IPS-11a (cell line): Measurements from ENCODE around the gene TEX35.

Experiments
- H3K4me3 ChIP-seq: one replicate; pipeline ENCODE4 v1.5.1; 2013; ENCODE audit warnings: low read depth, low read length, control low read depth

TEX35 gene

DNA sequence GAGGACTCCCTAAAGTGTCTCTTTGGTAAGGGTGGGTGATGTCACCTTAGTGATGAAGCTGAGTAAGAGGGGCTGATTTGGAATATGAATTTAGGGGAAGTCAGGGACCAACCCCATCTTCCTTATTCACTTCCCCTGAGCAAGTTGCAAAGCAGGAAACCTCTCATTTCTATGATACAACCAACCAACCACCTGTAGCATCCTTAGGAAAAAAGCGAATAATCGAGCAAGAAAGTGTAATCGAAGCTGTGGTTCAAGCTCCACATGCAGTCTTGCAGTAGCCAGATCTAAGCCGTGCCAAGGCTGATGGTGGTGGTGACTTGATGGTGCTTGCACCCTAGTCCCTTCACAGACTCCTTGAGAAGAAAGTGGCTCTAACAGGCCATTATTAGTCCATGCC, 3.2 kb downstream of the TEX35 start:
- no peak overlapping the region for H3K4me3 ChIP-seq

DNA sequence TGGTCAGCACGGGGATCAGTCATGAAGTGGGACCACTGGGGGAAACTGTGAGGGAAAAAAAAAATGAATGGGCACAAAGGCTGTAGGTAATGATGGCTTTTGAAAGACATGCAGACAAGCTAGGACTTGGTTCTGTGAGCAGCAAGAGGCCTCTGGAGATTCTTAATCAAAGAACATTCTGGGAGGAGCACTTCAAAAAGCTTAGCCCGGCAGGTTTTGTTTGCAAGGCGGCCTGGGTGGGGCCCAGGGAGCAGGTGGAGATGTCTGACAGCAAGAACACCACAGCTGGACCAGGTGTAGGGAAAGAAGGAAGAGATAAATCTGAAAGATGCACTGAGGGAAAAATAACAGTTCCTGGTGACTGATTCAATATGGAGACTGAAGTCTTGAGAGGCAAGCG, 6.0 kb downstream of the TEX35 start:
- H3K4me3 ChIP-seq, result no peak overlapping the region

DNA sequence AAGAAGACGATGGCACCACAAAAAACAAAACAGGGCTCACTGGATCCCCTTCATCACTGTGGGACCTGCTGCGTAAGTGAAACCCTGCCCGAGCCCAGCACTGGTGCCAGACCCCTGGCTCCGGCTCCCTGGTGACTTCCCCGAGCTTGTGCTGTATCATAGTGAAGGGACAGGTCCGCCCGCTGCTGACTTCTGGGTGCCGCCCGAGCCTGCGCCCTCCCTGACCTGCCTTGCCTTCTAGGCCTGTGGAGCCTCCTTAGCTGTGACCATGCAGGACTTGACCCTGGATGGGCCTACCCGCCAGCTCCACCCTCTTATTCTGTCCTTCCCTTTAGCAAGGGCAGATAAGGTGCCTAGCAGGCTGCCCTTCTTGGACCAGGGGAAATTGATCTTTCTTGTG, 7.9 kb downstream of the TEX35 start:
- no peak overlapping the region for H3K4me3 ChIP-seq

DNA sequence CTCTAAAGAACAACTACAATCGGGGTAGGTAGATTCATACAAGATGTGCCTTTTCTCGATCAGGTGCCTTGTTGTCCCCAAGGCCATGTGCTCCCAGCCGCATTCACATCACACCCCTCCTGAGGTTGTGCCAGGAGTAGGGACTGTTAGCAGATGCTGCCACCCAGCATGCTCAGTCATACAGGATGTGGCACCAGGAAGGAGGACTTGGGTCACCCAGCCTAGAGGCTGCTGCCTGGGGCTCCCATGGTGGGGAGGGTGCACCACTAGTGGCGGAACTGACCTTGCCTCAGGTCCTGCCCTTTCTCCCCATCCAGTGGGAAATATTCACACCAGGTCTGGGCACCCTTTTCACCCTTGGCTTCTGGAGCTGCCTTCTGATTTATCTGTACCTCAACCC, 8.3 kb downstream of the TEX35 start:
- no peak overlapping the region for H3K4me3 ChIP-seq

DNA sequence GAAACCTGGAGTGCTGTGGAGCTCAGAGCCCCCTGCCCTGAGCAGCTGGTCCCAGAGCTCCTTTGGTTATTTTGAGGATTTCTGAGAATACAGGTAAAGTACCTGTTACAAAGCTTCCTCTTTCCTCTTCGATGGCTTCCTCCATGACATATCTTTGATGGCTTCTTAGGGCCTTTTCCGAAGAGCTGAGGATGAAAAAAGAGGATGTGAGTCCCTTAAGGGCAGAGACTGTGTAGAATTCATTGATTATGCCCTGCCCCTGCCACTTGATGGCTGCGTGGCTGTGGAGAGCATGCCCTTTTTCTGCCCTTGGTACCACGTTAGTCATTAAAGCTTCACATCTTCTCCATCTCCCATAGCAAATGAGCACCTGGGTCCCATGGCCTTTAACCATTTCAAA, 14.2 kb downstream of the TEX35 start:
- H3K4me3 ChIP-seq, result no peak overlapping the region

DNA sequence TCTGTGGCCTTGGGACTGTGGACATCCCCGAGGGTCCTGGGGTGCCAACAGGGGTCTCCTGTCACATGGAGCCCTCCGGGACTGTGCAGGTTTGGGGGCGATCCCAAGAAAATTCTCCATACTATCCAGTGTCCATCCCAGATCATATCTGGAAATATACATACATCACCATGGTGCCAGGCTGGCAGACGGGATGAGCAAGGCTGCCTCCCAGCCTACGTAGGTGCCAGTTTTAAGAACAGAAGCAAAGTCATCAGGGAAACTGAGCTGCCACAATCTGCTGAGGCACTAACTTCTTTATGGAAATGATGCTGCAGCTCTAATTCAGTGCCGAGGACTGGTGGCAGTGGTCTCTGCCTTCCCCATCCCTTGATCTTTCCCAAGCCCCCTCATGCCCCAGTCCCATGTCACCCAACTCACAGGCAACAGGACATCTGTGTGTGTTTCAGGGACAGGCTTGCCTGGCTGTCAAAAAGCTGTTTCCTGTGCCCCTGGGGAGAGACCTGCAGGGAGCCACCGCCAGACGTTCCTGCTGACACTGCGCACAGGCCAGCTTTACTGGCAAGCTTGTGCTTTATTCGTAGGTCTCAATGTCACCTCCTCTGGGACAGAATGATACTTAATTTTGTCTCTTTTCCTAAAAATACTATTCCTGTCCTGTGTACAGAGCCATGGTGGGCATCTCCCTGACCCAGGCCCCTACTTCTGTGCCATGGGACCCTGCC, 15.5 kb downstream of the TEX35 start:
- no peak overlapping the region for H3K4me3 ChIP-seq

DNA sequence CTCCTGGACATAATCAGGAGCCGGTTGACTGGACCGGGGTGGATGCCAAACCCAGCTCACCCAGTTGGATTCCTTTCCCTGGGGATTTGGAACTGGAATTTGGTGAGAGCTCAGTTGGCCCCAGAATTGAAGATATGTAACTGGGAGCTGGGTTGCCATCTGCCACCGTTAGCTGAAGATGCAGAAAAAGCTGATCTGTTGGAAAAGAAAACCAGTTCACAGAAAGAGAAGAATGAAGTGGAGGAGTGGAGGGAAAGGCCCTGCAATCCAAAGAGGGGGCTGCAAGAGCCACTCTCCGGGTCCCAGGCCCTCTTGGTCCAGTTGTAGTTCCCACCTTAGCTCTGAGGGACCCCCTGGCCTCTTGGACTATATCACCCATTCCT, 16.0 kb downstream of the TEX35 start:
- H3K4me3 ChIP-seq, result no peak overlapping the region

DNA sequence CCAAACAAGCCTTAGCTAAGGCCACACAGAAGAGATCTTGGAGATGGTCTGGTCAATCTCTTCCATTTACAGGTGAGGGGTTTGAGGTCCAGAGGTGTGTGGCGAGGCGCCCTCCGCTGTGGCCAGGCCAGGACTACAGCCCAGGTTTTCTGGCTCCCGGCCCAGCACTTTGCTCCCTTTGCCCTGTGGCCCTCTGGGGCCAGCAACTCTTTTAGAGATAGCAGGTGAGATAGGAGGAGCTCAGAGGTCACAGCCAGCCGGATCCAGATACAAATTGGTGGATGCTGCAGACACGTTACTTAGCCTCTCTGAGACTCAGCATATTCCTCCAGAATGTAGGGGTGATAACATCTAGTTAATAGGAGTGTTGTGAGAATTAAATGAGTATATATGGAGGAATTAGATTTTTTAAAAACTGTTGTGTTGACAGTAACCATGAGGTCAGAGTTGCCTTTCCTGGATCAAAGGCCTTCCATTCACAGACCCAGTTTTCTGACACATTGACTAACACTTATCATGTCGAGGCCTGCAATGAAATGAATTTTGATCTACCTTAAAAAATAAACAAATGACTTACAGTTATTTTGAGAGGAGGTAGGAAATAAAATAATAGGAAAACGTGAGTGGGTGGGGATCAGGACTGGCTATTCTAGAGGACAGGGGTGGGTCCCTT, 16.6 kb downstream of the TEX35 start:
- H3K4me3 ChIP-seq, result no peak overlapping the region

DNA sequence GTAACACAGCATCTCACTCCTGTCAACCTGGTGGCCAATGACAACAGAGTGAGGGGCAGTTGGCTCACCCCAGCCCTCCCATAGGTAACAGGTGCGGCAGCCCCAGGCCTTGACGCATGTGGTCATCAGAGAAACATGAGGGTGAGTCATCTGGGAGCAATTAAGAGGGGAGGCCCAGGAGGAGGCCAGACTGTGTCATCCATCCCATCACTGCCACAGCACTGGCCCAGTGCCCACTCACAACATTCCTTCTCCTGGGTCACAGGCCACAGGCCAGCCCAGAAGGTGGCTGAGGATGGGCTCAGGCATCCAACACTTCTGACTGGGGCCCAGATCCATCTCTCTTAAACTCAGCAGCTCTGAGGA, 17.1 kb downstream of the TEX35 start:
- H3K4me3 ChIP-seq, result no peak overlapping the region

DNA sequence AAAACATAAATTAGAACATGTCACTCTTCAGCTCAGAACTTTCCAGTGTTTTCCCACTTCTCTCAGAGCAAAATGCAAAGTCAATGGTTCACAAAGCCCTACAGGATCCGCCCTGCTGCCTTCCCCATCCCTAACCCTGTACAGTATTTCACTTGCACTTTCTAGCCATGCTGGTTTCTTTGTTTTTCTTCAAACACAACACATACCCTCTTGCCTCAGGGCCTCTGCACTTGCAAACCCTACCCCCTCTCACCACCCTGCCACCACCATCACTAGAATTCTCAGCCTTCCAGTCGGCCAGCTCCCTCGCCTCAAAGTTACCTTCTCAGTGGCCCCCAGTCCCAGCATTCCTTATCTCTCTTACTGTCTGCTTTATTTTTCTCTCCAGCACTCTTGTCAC, 17.6 kb downstream of the TEX35 start:
- no peak overlapping the region for H3K4me3 ChIP-seq

DNA sequence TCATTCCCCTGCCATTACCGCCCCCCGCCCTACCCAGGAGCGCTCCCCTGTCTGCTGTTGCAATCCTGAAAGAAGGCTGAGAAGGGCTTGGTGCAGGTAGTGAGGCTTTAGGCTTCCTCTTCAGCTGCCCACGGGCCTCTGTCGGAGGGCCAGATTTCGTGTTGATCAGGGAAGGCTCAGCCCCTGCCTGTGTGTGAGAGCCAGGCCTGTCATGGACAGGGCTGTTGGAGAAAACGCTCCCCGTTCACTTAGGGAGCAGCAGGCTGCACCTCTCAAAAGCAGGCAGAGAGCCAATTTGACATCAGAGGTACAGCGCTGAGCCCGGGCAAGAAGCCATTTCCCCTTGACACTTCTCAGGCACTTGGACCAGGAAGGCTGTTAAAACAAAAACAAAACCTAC, 19.0 kb downstream of the TEX35 start:
- no peak overlapping the region for H3K4me3 ChIP-seq

DNA sequence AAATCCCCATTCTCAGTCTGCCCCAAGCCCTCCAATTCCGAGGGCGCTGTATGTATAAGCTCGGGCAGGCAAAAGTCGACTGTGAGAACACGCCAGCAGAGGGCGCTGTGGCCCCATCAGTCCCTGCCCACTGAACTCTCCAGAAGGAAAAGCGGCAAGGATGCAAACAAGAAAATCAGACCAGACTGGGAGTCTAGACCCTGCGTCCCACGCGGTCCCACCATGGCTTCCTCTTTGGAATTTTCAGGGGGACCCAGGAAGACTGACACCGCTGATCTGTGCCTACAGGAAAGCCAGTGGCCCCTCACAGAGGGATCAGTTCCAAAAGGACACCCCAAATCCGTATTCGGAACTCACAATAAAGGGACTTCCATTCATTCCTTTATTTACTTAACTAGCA, 19.5 kb downstream of the TEX35 start:
- H3K4me3 ChIP-seq, result no peak overlapping the region

DNA sequence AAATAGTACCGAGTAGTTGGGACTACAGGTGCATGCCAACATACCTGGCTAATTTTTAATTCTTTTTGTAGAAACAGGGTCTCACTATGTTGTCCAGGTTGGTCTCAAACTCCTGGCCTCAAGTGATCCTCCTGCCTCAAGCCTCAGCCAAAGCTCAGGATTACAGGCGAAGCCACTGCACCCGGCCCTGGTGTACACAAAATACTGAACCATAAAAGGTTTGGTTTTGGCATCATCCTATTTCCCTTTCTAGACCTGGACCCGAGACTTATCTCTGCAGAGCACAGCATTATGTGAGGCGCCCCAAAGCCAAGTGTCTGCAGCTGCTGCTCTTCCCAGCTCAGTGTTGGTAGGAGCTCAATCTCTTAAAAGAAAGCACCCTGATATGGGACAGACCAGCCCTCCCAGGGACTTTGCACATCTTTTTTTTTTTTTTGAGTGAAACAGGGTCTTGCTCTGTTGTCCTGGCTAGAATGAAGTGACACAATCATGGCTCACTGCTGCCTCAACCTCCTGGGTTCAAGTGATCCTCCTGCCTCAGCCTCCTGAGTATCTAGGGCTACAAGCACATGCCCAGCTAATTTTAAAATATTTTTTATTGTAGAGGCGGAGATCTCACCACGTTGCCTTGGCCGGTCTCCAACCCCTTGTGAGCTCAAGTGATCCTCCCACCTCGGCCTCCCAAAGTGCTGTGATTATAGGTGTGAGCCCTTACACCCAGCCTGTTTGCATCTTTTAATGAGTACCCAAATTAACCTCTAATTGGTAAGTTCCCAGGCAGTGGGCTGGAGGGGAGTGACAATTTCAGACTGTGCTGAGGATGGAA, 20.4 kb downstream of the TEX35 start:
- H3K4me3 ChIP-seq, result no peak overlapping the region

DNA sequence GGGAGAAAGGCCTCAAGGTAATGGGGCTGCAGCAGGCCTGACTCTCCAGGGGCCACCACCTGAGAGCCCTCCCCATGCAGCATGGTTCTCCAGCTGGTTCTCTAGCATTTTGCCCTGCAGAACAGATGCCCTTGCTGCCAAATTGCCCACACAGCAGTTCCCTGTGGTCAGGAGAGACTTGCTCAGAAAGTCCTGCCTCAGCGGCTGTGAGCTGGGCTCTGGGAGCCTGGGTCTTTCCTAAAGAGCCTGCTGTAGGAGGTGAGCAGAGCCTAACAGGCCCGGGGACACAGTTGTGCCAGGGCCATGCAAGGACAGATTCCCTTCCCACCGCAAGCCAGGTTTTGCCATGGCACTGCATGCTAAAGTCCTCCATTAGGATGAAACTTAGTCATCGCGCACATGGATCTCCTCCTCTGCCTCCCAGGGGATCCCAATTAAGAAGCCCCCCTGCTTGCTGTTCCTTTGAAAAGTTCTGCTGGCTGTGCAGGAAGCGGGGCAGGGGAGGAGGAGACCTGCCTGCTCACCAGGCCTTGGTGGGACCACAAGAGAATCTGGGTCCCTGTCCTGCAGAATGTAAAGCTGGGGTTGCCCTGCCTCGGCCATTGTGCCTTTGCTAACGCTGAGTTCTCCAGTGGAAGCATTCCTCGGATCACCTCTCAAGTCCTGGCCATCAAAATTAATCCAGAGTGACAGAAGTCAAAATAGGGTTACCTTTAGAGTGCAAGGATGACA, 21.4 kb downstream of the TEX35 start:
- no peak overlapping the region for H3K4me3 ChIP-seq

DNA sequence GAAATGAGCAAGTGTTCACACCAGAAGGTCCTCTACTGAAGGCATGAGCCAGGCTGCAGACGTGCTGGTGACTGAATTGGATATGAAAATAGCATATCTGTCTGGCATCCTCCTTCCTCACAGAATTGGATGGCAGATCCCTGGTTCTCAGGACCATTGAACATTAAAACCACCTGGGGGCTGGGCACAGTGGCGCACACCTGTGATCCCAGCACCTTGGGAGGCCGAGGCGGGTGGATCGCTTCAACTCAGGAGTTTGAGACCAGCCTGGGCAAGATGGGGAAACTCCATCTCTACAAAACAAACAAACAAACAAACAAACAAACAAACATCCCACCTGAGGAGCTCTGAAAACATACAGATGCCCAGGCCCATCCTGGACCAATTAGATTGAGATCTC, 23.4 kb downstream of the TEX35 start:
- no peak overlapping the region for H3K4me3 ChIP-seq

DNA sequence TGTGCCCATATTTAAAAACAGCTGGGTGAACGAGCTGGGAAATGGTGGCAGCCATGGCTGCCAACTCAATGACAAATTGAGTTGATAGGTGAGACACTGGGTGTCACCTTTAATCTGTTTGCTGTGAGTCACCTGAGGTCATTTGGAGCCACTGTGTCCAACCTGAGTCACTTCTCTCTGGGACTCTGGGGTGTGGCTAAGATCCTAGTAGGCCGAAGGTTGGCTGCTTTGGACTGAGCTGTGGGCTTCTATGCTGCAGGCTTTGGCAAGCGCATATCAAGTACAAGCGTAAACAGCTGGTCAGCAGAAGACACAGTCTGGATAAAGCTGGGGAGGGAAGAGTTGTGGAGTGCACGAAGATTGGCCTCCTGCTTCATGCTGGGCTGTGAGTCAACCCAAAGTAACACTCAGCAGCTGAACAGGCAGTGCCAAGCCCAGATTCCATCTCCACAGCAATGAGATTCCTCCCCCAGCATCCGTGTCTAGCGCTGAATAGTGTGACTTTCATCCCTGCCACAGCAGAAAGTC, 24.0 kb downstream of the TEX35 start:
- no peak overlapping the region for H3K4me3 ChIP-seq

DNA sequence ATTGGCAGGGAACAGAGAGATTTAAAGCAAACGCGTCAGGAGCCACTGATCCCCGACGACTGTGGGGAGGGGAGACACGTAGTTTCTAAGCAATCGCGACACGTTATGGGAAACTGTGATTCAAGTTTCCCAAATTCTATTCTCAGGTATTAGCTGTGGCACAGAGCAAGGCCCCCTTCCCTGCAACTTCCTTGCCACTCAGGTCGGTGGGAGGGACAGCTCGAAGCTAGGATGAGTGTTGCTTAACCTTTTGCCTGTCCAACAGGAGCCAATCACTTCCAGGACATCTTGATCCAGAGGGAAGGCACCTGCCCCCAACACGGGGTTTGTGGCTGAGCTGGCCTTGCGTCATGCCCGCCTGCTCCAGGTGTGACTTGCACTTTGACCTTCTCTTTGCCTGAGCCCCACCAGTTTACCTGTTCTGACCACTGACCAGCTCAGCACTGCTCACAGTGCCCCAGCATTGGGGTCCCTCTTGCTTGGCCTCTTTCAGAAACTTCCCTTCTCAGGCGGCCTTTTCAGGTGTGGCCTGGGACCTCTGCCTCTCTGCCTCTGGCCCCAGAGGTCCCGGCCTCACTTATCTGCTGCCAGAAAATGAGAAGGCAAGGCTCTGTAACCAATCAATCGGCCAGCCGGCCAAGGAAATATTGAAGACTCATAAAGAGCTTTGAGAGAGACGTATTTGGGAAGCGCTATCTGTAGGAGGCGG, 24.6 kb downstream of the TEX35 start:
- no peak overlapping the region for H3K4me3 ChIP-seq

DNA sequence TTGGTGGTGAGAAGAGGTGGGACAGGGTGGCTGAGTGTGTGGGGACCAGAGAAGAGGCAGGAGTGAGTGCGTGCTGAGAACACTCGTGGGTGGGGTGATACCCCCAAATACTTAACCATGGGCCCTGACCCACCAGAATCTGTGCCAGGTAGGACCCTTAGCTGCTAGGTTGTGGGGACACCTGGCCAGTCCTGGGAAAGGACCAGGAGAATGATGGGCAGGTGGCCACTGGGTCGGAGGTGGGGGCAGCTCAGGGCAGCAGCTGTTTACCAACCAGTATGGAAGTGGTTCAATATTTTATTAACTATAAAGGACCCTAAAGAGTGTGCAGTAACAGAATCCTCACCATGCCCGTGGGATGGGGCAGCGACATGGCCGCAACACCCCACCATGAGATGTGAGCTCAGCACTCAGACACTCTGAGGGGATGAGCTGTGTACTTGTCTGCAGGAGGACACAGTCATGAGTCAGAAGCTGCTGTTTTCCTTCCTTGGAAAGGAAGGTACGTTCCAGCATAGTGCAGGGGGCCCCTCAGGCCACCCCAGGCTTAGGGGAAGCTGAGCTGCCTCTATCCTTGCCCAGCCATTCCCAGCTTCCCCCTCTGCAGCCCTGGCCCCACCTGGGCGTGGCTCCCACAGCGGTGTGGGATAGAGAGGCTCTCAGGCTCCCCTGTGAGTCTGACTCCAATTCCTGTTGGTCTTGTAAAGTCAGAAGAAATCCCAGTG, 25.4 kb downstream of the TEX35 start:
- H3K4me3 ChIP-seq, result no peak overlapping the region

DNA sequence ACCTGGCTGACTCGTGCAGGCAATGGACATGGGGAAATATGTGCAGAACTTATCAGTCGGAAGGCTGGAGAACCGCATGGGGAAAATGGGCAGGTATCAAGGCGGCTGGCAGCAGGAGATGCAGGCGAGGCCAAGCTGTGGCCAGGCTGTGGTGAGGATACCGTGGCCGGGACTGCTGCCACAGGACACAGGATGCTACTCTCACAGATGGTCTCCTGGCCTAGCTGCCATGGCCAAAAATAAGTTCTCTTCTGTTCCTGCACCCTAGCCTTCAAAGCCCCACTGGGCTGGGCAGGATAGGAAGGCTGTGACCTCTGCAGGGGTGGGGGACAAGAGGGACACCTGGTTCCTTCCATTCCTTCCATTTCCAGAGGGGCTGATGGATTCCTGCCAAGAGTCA, 26.4 kb downstream of the TEX35 start:
- H3K4me3 ChIP-seq, result no peak overlapping the region

DNA sequence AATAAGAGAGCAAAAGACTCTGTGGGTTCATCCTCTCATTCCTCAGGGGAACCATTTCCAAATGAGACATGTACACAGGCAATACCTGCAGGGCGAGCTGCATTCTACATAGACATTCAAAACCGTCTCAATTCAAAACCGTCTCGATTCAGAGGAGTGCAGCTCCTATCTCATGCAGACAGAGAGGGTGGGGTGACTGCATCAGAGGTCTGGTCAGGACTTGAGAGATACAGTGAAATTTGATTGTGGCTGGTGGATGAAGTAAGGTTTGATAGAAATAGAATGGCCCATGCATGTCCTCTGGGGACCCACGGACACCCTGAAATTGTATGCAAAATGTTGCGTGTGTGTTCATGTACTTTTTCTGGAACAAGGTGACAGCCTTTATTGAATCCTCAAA, 27.3 kb downstream of the TEX35 start:
- H3K4me3 ChIP-seq, result no peak overlapping the region
